Measurements from ENCODE around the gene GGPS1. TPM values are rescaled to one million over a fixed set of nuclear protein-coding genes. Genes with fewer than 3 reads are reported as not detected.

Gene GGPS1
- polyA plus RNA-seq, 1 donor (not counting 4 experiments of a cell fraction or from before 2014, with no cell fraction given), result 40.8 TPM

DNA sequence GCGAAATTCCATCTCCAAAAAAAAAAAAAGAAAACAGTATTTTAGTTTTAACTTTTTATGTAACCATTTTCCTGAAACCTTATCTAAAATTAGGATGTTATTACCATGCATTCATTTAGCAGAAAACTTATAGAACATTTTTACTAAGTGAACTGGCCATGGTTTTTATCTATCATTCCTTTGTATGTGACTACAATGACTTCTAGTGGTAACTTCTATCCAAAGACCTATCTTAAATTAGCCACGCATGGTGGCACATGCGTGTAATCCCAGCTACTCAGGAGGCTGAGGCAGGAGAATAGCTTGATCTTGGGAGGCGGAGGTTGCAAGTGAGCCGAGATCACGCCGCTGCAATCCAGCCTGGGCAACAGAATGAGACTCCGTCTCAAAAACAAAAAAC is 11.4 kb downstream of the GGPS1 start:
- H3K9ac ChIP-seq (ENCODE audit: control insufficient read depth, extremely low read depth, insufficient read depth, low read length), result no peak overlapping the region
- H3K27me3 ChIP-seq (ENCODE audit: control insufficient read depth, extremely low read depth, insufficient read depth, low read length), result no peaks in the 10 kb centered on the region
- no peak overlapping the region for H3K27ac ChIP-seq (ENCODE audit: control insufficient read depth, insufficient read depth, low read length)
- H3K9me3 ChIP-seq (ENCODE audit: control insufficient read depth, low read depth, low read length), result no peaks in the 10 kb centered on the region
- no peaks in the 10 kb centered on the region for H4K20me1 ChIP-seq (ENCODE audit: control insufficient read depth, extremely low read depth, insufficient read depth, low read length)
- peaks cover 8% of the 10 kb centered on the region in 2 experiments for H3K36me3 ChIP-seq (ENCODE audit: control insufficient read depth in 2 of 2, extremely low read depth in 1 of 2, insufficient read depth in 2 of 2, low read length in 2 of 2)
- peaks cover under 1% of the 10 kb centered on the region for H3K79me2 ChIP-seq (ENCODE audit: control insufficient read depth, insufficient read depth, low read length)
- H3K4me1 ChIP-seq (ENCODE audit: control insufficient read depth, extremely low read depth, insufficient read depth, low read length), result no peaks in the 10 kb centered on the region
- TF ChIP-seq, protein P1, sequence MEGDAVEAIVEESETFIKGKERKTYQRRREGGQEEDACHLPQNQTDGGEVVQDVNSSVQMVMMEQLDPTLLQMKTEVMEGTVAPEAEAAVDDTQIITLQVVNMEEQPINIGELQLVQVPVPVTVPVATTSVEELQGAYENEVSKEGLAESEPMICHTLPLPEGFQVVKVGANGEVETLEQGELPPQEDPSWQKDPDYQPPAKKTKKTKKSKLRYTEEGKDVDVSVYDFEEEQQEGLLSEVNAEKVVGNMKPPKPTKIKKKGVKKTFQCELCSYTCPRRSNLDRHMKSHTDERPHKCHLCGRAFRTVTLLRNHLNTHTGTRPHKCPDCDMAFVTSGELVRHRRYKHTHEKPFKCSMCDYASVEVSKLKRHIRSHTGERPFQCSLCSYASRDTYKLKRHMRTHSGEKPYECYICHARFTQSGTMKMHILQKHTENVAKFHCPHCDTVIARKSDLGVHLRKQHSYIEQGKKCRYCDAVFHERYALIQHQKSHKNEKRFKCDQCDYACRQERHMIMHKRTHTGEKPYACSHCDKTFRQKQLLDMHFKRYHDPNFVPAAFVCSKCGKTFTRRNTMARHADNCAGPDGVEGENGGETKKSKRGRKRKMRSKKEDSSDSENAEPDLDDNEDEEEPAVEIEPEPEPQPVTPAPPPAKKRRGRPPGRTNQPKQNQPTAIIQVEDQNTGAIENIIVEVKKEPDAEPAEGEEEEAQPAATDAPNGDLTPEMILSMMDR (optimal IDR thresholded peaks at IDR 0.05 in 1 of 3, IDR thresholded peaks at IDR 0.05 in 1 of 3, conservative IDR thresholded peaks at IDR 0.05 in 1 of 3; ENCODE audit: extremely low read depth in 1 of 3, insufficient read depth in 2 of 3, low read length in 3 of 3), result no peak
- TF ChIP-seq EZH2 (IDR thresholded peaks at IDR 0.05; ENCODE audit: low read length), result no peak
- H3K4me2 ChIP-seq (ENCODE audit: control insufficient read depth, extremely low read depth, insufficient read depth, low read depth, low read length), result no peak overlapping the region
- no peak overlapping the region for H2AFZ ChIP-seq (ENCODE audit: control insufficient read depth, low read length)
- DNase-seq (ENCODE audit: low read depth, low spot score) (no peak), FAIRE-seq (no peak)
- no peak overlapping the region for H3K4me3 ChIP-seq (ENCODE audit: control insufficient read depth in 2 of 3, extremely low read depth in 1 of 3, insufficient read depth in 2 of 3, low read depth in 1 of 3, low read length in 3 of 3)
- no peaks in the 10 kb centered on the region for H3K9me1 ChIP-seq (ENCODE audit: control insufficient read depth, extremely low read depth, insufficient read depth, low read length)
- dilution Hi-C loops (cut with MboI; ENCODE audit: extremely low pct_ligation_motif_present, low sequenced_read_pairs), result no loop called here

- Histone ChIP-seq H3K79me2 (ENCODE audit: control insufficient read depth, insufficient read depth, low read length) (no peaks in the 10 kb centered on the region), H3K4me3 (ENCODE audit: control insufficient read depth in 2 of 3, extremely low read depth in 1 of 3, insufficient read depth in 2 of 3, low read depth in 1 of 3, low read length in 3 of 3) (no peak overlapping the region), H3K27ac (ENCODE audit: control insufficient read depth, insufficient read depth, low read length) (no peak overlapping the region), H4K20me1 (ENCODE audit: control insufficient read depth, extremely low read depth, insufficient read depth, low read length) (no peaks in the 10 kb centered on the region), H3K4me1 (ENCODE audit: control insufficient read depth, extremely low read depth, insufficient read depth, low read length) (no peaks in the 10 kb centered on the region), H3K9me1 (ENCODE audit: control insufficient read depth, extremely low read depth, insufficient read depth, low read length) (no peaks in the 10 kb centered on the region), H2AFZ (ENCODE audit: control insufficient read depth, low read length) (no peak overlapping the region), H3K36me3 (ENCODE audit: control insufficient read depth in 2 of 2, extremely low read depth in 1 of 2, insufficient read depth in 2 of 2, low read length in 2 of 2) (peaks cover 3 to 8% of the 10 kb centered on the region in 2 experiments), H3K27me3 (ENCODE audit: control insufficient read depth, extremely low read depth, insufficient read depth, low read length) (no peaks in the 10 kb centered on the region), H3K9ac (ENCODE audit: control insufficient read depth, extremely low read depth, insufficient read depth, low read length) (no peak overlapping the region), H3K9me3 (ENCODE audit: control insufficient read depth, low read depth, low read length) (no peaks in the 10 kb centered on the region), H3K4me2 (ENCODE audit: control insufficient read depth, extremely low read depth, insufficient read depth, low read depth, low read length) (no peak overlapping the region)
- TF ChIP-seq, protein P1 (optimal IDR thresholded peaks at IDR 0.05 in 1 of 3, IDR thresholded peaks at IDR 0.05 in 1 of 3, conservative IDR thresholded peaks at IDR 0.05 in 1 of 3; ENCODE audit: extremely low read depth in 1 of 3, insufficient read depth in 2 of 3, low read length in 3 of 3), result no peak
- TF ChIP-seq EZH2 (IDR thresholded peaks at IDR 0.05; ENCODE audit: low read length), result no peak
- DNase-seq (ENCODE audit: low read depth, low spot score) (no peak), FAIRE-seq (no peak)
- dilution Hi-C loops (cut with MboI; ENCODE audit: extremely low pct_ligation_motif_present, low sequenced_read_pairs), result no loop called here
Measured at GRCh38 chr1:235341334-235341733, 13.0 kb downstream of the GGPS1 start.
